K562 (cell line): ENCODE measurements around the gene TJP2. TPM values are rescaled to one million over a fixed set of nuclear protein-coding genes. Genes with fewer than 3 reads are reported as not detected.

Experiments used
- ATAC-seq: fragments of 200-7000 bp; cut with Tn5 transposase; 3 replicates; pipeline ENCODE4 v1.9.1; 2020; ENCODE audit warnings: moderate library complexity
- BruUV-seq: library from RNA; stranded (reverse); fragments of 400-500 nt; replicated peaks from 2 replicates; lab custom pipeline; 2021; lab: Mats Ljungman, UMichigan
- CTCF ChIA-PET: fragments of 300-600 bp; formaldehyde crosslinking; extraction: SDS; loops from one replicate; lab custom pipeline; 2021; ENCODE audit warnings: low intra/inter-chr PET ratio; lab: Yijun Ruan, JAX
- POLR2A ChIA-PET: fragments of 300-600, 350-650 bp; sonication (Branson Sonifier 250); formaldehyde crosslinking; extraction: SDS; loops from one replicate; lab custom pipeline; 2021; ENCODE audit warnings: antibody characterized with exemption, inconsistent platforms; lab: Yijun Ruan, JAX
- DNase-seq, 4 experiments: peaks; one replicate each; pipeline versions ENCODE4 v3.0.0 to v3.0.0-alpha.2; 2011 to 2018; ENCODE audit warnings: low spot score in 3 of 4, mixed read lengths in 3 of 4; ENCODE audit errors: extremely low read depth in 1 of 4
- FAIRE-seq: peaks from 2 replicates; lab custom pipeline; 2011; peaks lifted over from hg19 to GRCh38; lab: Jason Lieb, UNC
- H2AFZ ChIP-seq: 2 replicates; pipeline ENCODE4 v1.6.0; 2011; ENCODE audit warnings: low read depth, low read length, control low read depth, inconsistent platforms
- H3K27ac ChIP-seq: fragments of 200-600 bp; 3 replicates; pipeline ENCODE4 v1.8.0; 2011; ENCODE audit warnings: low read depth, mild to moderate bottlenecking, control low read depth, inconsistent platforms, low read length, moderate library complexity, mixed read lengths; ENCODE audit errors: extremely low read depth
- H3K27me3 ChIP-seq, 2 experiments: fragments of 300-600 bp in 1 of 2; 2 replicates in 1 of 2; 3 replicates in 1 of 2; pipeline versions ENCODE4 v1.6.0 to v1.8.0; 2011; ENCODE audit warnings: inconsistent platforms in 2 of 2, low read length in 2 of 2, mild to moderate bottlenecking in 1 of 2, mixed read lengths in 1 of 2, moderate library complexity in 1 of 2; ENCODE audit not compliant: control insufficient read depth in 2 of 2, insufficient read depth in 2 of 2
- H3K36me3 ChIP-seq: fragments of 300-600 bp; 3 replicates; pipeline ENCODE4 v1.8.0; 2011; ENCODE audit warnings: mild to moderate bottlenecking, low read length, inconsistent platforms; ENCODE audit not compliant: control insufficient read depth, insufficient read depth
- H3K4me1 ChIP-seq, 2 experiments: fragments of 200-600 bp in 1 of 2; replicated peaks in 1 of 2; 2 replicates in 1 of 2; 3 replicates in 1 of 2; pipeline versions ENCODE4 v1.5.1 to v1.8.0; 2011; ENCODE audit warnings: inconsistent platforms in 2 of 2, low read length in 2 of 2, mild to moderate bottlenecking in 1 of 2, mixed read lengths in 1 of 2, moderate library complexity in 1 of 2; ENCODE audit not compliant: control insufficient read depth in 2 of 2, insufficient read depth in 2 of 2
- H3K4me2 ChIP-seq: 2 replicates; pipeline ENCODE4 v1.6.1; 2011; ENCODE audit warnings: low read length, control low read depth, inconsistent platforms, mixed read lengths; ENCODE audit not compliant: insufficient read depth
- H3K4me3 ChIP-seq: fragments of 200-600 bp; sonication (generic), shearing (Covaris generic); 2 replicates; pipeline ENCODE4 v1.5.1; 2016; ENCODE audit warnings: control low read depth, inconsistent platforms
- H3K79me2 ChIP-seq: fragments of 200-600 bp; 3 replicates; pipeline ENCODE4 v1.8.0; 2011; ENCODE audit warnings: low read length, inconsistent platforms; ENCODE audit not compliant: control insufficient read depth, insufficient read depth
- H3K9ac ChIP-seq, 2 experiments: 2 replicates each; pipeline versions ENCODE4 v1.6.0 to v1.6.1; 2011; ENCODE audit warnings: low read depth in 2 of 2, low read length in 2 of 2, control low read depth in 1 of 2, inconsistent platforms in 1 of 2, mild to moderate bottlenecking in 1 of 2, mixed read lengths in 1 of 2; ENCODE audit not compliant: insufficient read depth in 1 of 2
- H3K9me1 ChIP-seq: one replicate; pipeline ENCODE4 v1.6.0; 2011; ENCODE audit warnings: inconsistent platforms, mild to moderate bottlenecking, low read length, moderate library complexity; ENCODE audit not compliant: control insufficient read depth, insufficient read depth
- H3K9me3 ChIP-seq: replicated peaks from 2 replicates; pipeline ENCODE4 v1.5.1; 2011; ENCODE audit warnings: low read depth, low read length, inconsistent platforms; ENCODE audit not compliant: control insufficient read depth, insufficient read depth
- H4K20me1 ChIP-seq: replicated peaks from 2 replicates; pipeline ENCODE4 v1.6.1; 2011; ENCODE audit warnings: low read length, inconsistent platforms, mixed read lengths; ENCODE audit not compliant: control insufficient read depth, insufficient read depth
- ATF2 ChIP-seq: sonication (generic); formaldehyde crosslinking; IDR thresholded peaks from 2 replicates; pipeline ENCODE4 v1.8.1; 2022; ENCODE audit warnings: missing genetic modification reagents
- BRD9 ChIP-seq: fragments of 450-650 bp; IDR thresholded peaks from 2 replicates; pipeline ENCODE4 v1.6.1; 2018; ENCODE audit warnings: low read depth; ENCODE audit not compliant: partially characterized antibody
- GATA2 ChIP-seq: sonication (generic); formaldehyde crosslinking; IDR thresholded peaks from 2 replicates; pipeline ENCODE4 v1.4.0; 2020; ENCODE audit warnings: mild to moderate bottlenecking, missing genetic modification reagents
- LEF1 ChIP-seq: fragments of 450-650 bp; IDR thresholded peaks from 2 replicates; pipeline ENCODE4 v1.6.1; 2016; ENCODE audit warnings: mild to moderate bottlenecking
- MAX ChIP-seq: sonication (generic); formaldehyde crosslinking; IDR thresholded peaks from 2 replicates; pipeline ENCODE4 v1.9.0; 2022; ENCODE audit warnings: mild to moderate bottlenecking, missing genetic modification reagents
- MEF2A ChIP-seq: IDR thresholded peaks from 2 replicates; pipeline ENCODE4 v1.6.1; 2011; ENCODE audit warnings: low read depth, mild to moderate bottlenecking, low read length, moderate library complexity; ENCODE audit not compliant: control insufficient read depth
- PTTG1 ChIP-seq: fragments of 450-650 bp; IDR thresholded peaks from 2 replicates; pipeline ENCODE4 v1.6.1; 2016; ENCODE audit warnings: low read depth, mild to moderate bottlenecking, missing genetic modification characterization, missing compliant biosample characterization
- TCF7 ChIP-seq: sonication (generic); IDR thresholded peaks from 2 replicates; pipeline ENCODE4 v1.6.1; 2016; ENCODE audit warnings: antibody characterized with exemption, borderline replicate concordance
- TFE3 ChIP-seq: fragments of 450-650 bp; formaldehyde crosslinking; IDR thresholded peaks from 2 replicates; pipeline ENCODE4 v1.4.0; 2020; ENCODE audit warnings: mild to moderate bottlenecking, mixed read lengths
- YBX1 ChIP-seq: fragments of 450-650 bp; IDR thresholded peaks from 2 replicates; pipeline ENCODE4 v1.7.1; 2016; ENCODE audit warnings: mild to moderate bottlenecking
- ZSCAN29 ChIP-seq: fragments of 450-650 bp; IDR thresholded peaks from 2 replicates; pipeline ENCODE4 v1.6.1; 2017
- WGBS: fragments of 100-300 bp; shearing (Covaris generic); methylation state at CpG from one replicate; pipeline ENCODE4 v1.1.6; 2016; ENCODE audit warnings: low coverage, mixed read lengths; ENCODE audit not compliant: insufficient coverage; ENCODE audit errors: missing lambda C conversion rate; 5-methylcytosine and 5-hydroxymethylcytosine counted together
- in situ Hi-C: fragments of 300-500 bp; cut with MboI; formaldehyde crosslinking; loops from 4 replicates; pipeline ENCODE4 v1.15.0; 2018; ENCODE audit warnings: inconsistent platforms, mixed read lengths
- intact Hi-C: fragments of 100-400 bp; cut with micrococcal nuclease; formaldehyde crosslinking; loops from 2 replicates; pipeline ENCODE4 v1.14.2; 2022
- polyA plus RNA-seq, 8 experiments: library from polyadenylated mRNA; depleted of rRNA in 4 of 8; stranded (reverse) in 5 of 8; unstranded in 3 of 8; fragments of >200 nt; fragmentation: Nextera tagmentation in 2 of 8; fragmentation: Illumina TruSeq in 1 of 8; extraction: Ambion mirVana in 2 of 8; extraction: Trizol in 1 of 8; gene quantifications; 2 replicates each; pipeline versions ENCODE4 v1.2.1 to v1.2.3, GENCODE V29; 2011 to 2014; ENCODE audit warnings: inconsistent platforms in 1 of 8, missing spikeins in 1 of 8
- total RNA-seq, 7 experiments: library from RNA; depleted of rRNA in 6 of 7; stranded (reverse); fragments of >200 nt in 6 of 7; fragmentation: Illumina TruSeq in 2 of 7; extraction: Trizol in 2 of 7; gene quantifications; 2 replicates each; pipeline versions ENCODE4 v1.2.1 to v1.2.3, GENCODE V29; 2011 to 2021; ENCODE audit warnings: low replicate concordance in 1 of 7

Gene TJP2
- total and polyA plus RNA-seq, 9 of the 15 experiments (the other 6 are each of a cell fraction or from before 2014, with no cell fraction given) = 4.0 to 24.1 (median 16.8) TPM

- H3K4me3 ChIP-seq = no peak overlapping the region
- H3K4me1 ChIP-seq = peaks cover 20 to 40% of the 10 kb centered on the region in 2 experiments
- no TSS peak for BruUV-seq
- no peak overlapping the region for H2AFZ ChIP-seq
- no peak for DNase-seq
- intact Hi-C loops (no loop called here), in situ Hi-C loops (no loop called here)
- H3K9me3 ChIP-seq = no peaks in the 10 kb centered on the region
- ChIA-PET POLR2A (interaction anchor here (0.6 to 3.0 kb wide), 4 partner anchors 8 to 340 kb away, joined by 3 to 11 read pairs (median 5); partner anchors contain the start of gene FXN), CTCF (no interaction called here)
- H3K79me2 ChIP-seq = peaks cover 79% of the 10 kb centered on the region
- H4K20me1 ChIP-seq = no peaks in the 10 kb centered on the region
- H3K9me1 ChIP-seq = no peaks in the 10 kb centered on the region
- H3K36me3 ChIP-seq = 0 out of 3 replicates have a peak, but pooled peaks cover 2% of the 10 kb centered on the region
- H3K27me3 ChIP-seq = no peaks in the 10 kb centered on the region
- 35% methylated on average over 3 of the region's 3 CpGs for WGBS
- TF ChIP-seq LEF1 (peak; percentile 64; the same call in 1 of the 2 replicates), GATA2 (CRISPR knock-in tag) (no peak), TCF7 (peak; percentile 85; the same call in 1 of the 2 replicates)
- FAIRE-seq = no peak
- no peak overlapping the region for H3K9ac ChIP-seq
- no peak overlapping the region for H3K27ac ChIP-seq
- H3K4me2 ChIP-seq = no peak overlapping the region
- ATAC-seq = no peak
Observed at GRCh38 chr9:69178583-69179011, 4.5 kb downstream of the TJP2 start.

GRCh38 chr9:69179037-69179436 is 5.0 kb downstream of the TJP2 start:
- no peak overlapping the region for H3K4me2 ChIP-seq
- H3K9me1 ChIP-seq = no peaks in the 10 kb centered on the region
- whole genome bisulfite sequencing = 65% methylated on average over 2 of the region's 2 CpGs
- no peaks in the 10 kb centered on the region for H3K27me3 ChIP-seq
- BruUV-seq = no TSS peak
- FAIRE-seq = no peak
- intact Hi-C loops (no loop called here), in situ Hi-C loops (no loop called here)
- ChIA-PET CTCF (no interaction called here), POLR2A (interaction anchor here (0.6 to 3.0 kb wide), 3 partner anchors 8 to 340 kb away, joined by 3 to 11 read pairs (median 4); no protein-coding TSS in a partner anchor)
- H3K9me3 ChIP-seq = no peaks in the 10 kb centered on the region
- H4K20me1 ChIP-seq = no peaks in the 10 kb centered on the region
- H3K27ac ChIP-seq = no peak overlapping the region
- DNase-seq = no peak
- ATAC-seq = no peak
- peaks cover 18 to 40% of the 10 kb centered on the region in 2 experiments for H3K4me1 ChIP-seq
- H3K9ac ChIP-seq = no peak overlapping the region
- no peak overlapping the region for H3K4me3 ChIP-seq
- H3K36me3 ChIP-seq = 0 out of 3 replicates have a peak, but pooled peaks cover 2% of the 10 kb centered on the region
- no peak overlapping the region for H2AFZ ChIP-seq
- H3K79me2 ChIP-seq = peaks cover 81% of the 10 kb centered on the region
- no peak for TF ChIP-seq YBX1
- TF ChIP-seq MAX (CRISPR knock-in tag) = no peak
- no peak for TF ChIP-seq TFE3 (CRISPR knock-in tag)
- TF ChIP-seq MEF2A = no peak
- TF ChIP-seq PTTG1 (tag) = no peak
- TF ChIP-seq ZSCAN29 = no peak
- TF ChIP-seq ATF2 (CRISPR knock-in tag) = no peak
- TF ChIP-seq BRD9 = no peak
